GM12801 (cell line): ENCODE measurements around the gene ARHGAP8.

ENCODE experiments used
- CTCF ChIP-seq: IDR thresholded peaks from one replicate; pipeline ENCODE4 v1.5.1; 2011; ENCODE audit warnings: control low read depth; ENCODE audit not compliant: insufficient read length; ENCODE audit errors: extremely low read depth

Gene ARHGAP8

GRCh38 chr22:44727709-44728108, 24.7 kb upstream of the ARHGAP8 start:
- no peak for TF ChIP-seq CTCF

GRCh38 chr22:44728761-44729324, 23.5 kb upstream of the ARHGAP8 start:
- TF ChIP-seq CTCF, result no peak

GRCh38 chr22:44729391-44730021, 22.9 kb upstream of the ARHGAP8 start:
- no peak for TF ChIP-seq CTCF

- TF ChIP-seq CTCF, result no peak
Observed at GRCh38 chr22:44730022-44730393, 22.4 kb upstream of the ARHGAP8 start.

- TF ChIP-seq CTCF, result no peak
Observed at GRCh38 chr22:44730490-44731356, 21.7 kb upstream of the ARHGAP8 start.

- no peak for TF ChIP-seq CTCF
Observed at GRCh38 chr22:44731357-44731970, 20.9 kb upstream of the ARHGAP8 start.

- TF ChIP-seq CTCF, result no peak
Observed at GRCh38 chr22:44732017-44732561, 20.3 kb upstream of the ARHGAP8 start.
